Measurements from ENCODE around the gene THBS3.
"Not testable (repeated sequence)": the region's sequence is repeated elsewhere in the genome, so short reads cannot be mapped to it uniquely, and the experiment has no call there.

Gene THBS3

GRCh38 chr1:155171836-155172731, 35.6 kb downstream of the THBS3 start:
- ChIA-PET POLR2A (interaction anchor here (1.0 to 4.5 kb wide), 28 partner anchors 12 to 290 kb away, joined by 3 to 96 read pairs (median 8); partner anchors contain the start of genes ADAM15, CKS1B, DPM3 and EFNA1), CTCF (interaction anchor here (0.8 to 5.7 kb wide), 16 partner anchors 9 to 108 kb away, joined by 3 to 52 read pairs (median 6); partner anchors contain the start of genes MTX1 and THBS3)
- TF ChIP-seq L3MBTL2 (conservative IDR thresholded peaks at IDR 0.05) (peak; percentile 13; the same call in 1 of the 2 replicates), HDGF (IDR thresholded peaks at IDR 0.05; ENCODE audit: borderline replicate concordance) (no peak)
- no peak for DNase-seq (ENCODE audit: extremely low spot score)

GRCh38 chr1:155170806-155171205, 36.9 kb downstream of the THBS3 start:
- no peak for TF ChIP-seq TARDBP (IDR thresholded peaks at IDR 0.05)
- TF ChIP-seq FOXA1 (IDR thresholded peaks at IDR 0.05): no peak
- no peak for TF ChIP-seq HDGF (IDR thresholded peaks at IDR 0.05; ENCODE audit: borderline replicate concordance)
- no peak for TF ChIP-seq CTBP1 (IDR thresholded peaks at IDR 0.05; ENCODE audit: borderline replicate concordance)
- TF ChIP-seq FOXM1 (IDR thresholded peaks at IDR 0.05; ENCODE audit: borderline replicate concordance): no peak
- TF ChIP-seq ARNT (IDR thresholded peaks at IDR 0.05): no peak
- TF ChIP-seq FOXK2 (IDR thresholded peaks at IDR 0.05): no peak
- TF ChIP-seq LEF1 (IDR thresholded peaks at IDR 0.05; ENCODE audit: borderline replicate concordance): no peak
- ChIA-PET CTCF (interaction anchor here (5.7 kb wide), 1 partner anchor 81 kb away, joined by 52 read pairs; no protein-coding TSS in a partner anchor), POLR2A (interaction anchor here (0.6 to 2.9 kb wide), 2 partner anchors 23 to 34 kb away, joined by 3 to 17 read pairs; partner anchors contain the start of gene SLC50A1)
- DNase-seq (ENCODE audit: extremely low spot score): no peak

GRCh38 chr1:155170101-155170785, 37.5 kb downstream of the THBS3 start:
- ChIA-PET CTCF (interaction anchor here (5.7 kb wide), 1 partner anchor 80 kb away, joined by 52 read pairs; no protein-coding TSS in a partner anchor), POLR2A (interaction anchor here (0.6 to 1.4 kb wide), 2 partner anchors 23 to 24 kb away, joined by 3 to 5 read pairs; no protein-coding TSS in a partner anchor)
- TF ChIP-seq FOXM1 (IDR thresholded peaks at IDR 0.05; ENCODE audit: borderline replicate concordance) (no peak), FOXA1 (IDR thresholded peaks at IDR 0.05) (no peak), L3MBTL2 (conservative IDR thresholded peaks at IDR 0.05) (no peak), NFRKB (IDR thresholded peaks at IDR 0.05) (no peak), PKNOX1 (IDR thresholded peaks at IDR 0.05) (no peak), BHLHE40 (IDR thresholded peaks at IDR 0.05; ENCODE audit: borderline replicate concordance) (no peak), ZNF384 (IDR thresholded peaks at IDR 0.05) (no peak), CTBP1 (IDR thresholded peaks at IDR 0.05; ENCODE audit: borderline replicate concordance) (no peak), FOXK2 (IDR thresholded peaks at IDR 0.05) (no peak), SP1 (IDR thresholded peaks at IDR 0.05) (no peak), LEF1 (IDR thresholded peaks at IDR 0.05; ENCODE audit: borderline replicate concordance) (no peak), ARNT (IDR thresholded peaks at IDR 0.05) (no peak), ELF4 (IDR thresholded peaks at IDR 0.05) (no peak), TARDBP (IDR thresholded peaks at IDR 0.05) (no peak), SUZ12 (IDR thresholded peaks at IDR 0.05) (no peak), HDGF (IDR thresholded peaks at IDR 0.05; ENCODE audit: borderline replicate concordance) (no peak)
- DNase-seq (ENCODE audit: extremely low spot score): no peak

GRCh38 chr1:155169541-155169940, 38.2 kb downstream of the THBS3 start:
- no peak for DNase-seq (ENCODE audit: extremely low spot score)
- POLR2A ChIA-PET: interaction anchor here (1.4 kb wide), 1 partner anchor 24 kb away, joined by 5 read pairs; no protein-coding TSS in a partner anchor
- TF ChIP-seq SUZ12 (IDR thresholded peaks at IDR 0.05) (no peak), FOXK2 (IDR thresholded peaks at IDR 0.05) (no peak), NFRKB (IDR thresholded peaks at IDR 0.05) (no peak)
- CTCF ChIA-PET: interaction anchor here (1.2 to 1.8 kb wide), 3 partner anchors 52 to 84 kb away, joined by 4 to 8 read pairs (median 4); no protein-coding TSS in a partner anchor

- CTCF ChIA-PET: interaction anchor here (0.5 to 3.9 kb wide), 23 partner anchors 9 to 123 kb away, joined by 3 to 89 read pairs (median 6); partner anchors contain the start of gene ADAM15
- no peak for DNase-seq (ENCODE audit: extremely low spot score)
- POLR2A ChIA-PET: interaction anchor here (1.0 to 2.5 kb wide), 9 partner anchors 11 to 78 kb away, joined by 3 to 19 read pairs (median 5); partner anchors contain the start of genes DPM3 and SLC50A1
- TF ChIP-seq CTBP1 (IDR thresholded peaks at IDR 0.05; ENCODE audit: borderline replicate concordance) (no peak), BHLHE40 (IDR thresholded peaks at IDR 0.05; ENCODE audit: borderline replicate concordance) (no peak), LEF1 (IDR thresholded peaks at IDR 0.05; ENCODE audit: borderline replicate concordance) (no peak), ELF4 (IDR thresholded peaks at IDR 0.05) (no peak), FOXM1 (IDR thresholded peaks at IDR 0.05; ENCODE audit: borderline replicate concordance) (no peak), L3MBTL2 (conservative IDR thresholded peaks at IDR 0.05) (no peak), HDGF (IDR thresholded peaks at IDR 0.05; ENCODE audit: borderline replicate concordance) (no peak), SUZ12 (IDR thresholded peaks at IDR 0.05) (no peak), SP1 (IDR thresholded peaks at IDR 0.05) (no peak), ZNF384 (IDR thresholded peaks at IDR 0.05) (no peak), TARDBP (IDR thresholded peaks at IDR 0.05) (no peak), ARNT (IDR thresholded peaks at IDR 0.05) (no peak), FOXA1 (IDR thresholded peaks at IDR 0.05) (no peak), NFRKB (IDR thresholded peaks at IDR 0.05) (no peak), FOXK2 (IDR thresholded peaks at IDR 0.05) (no peak), PKNOX1 (IDR thresholded peaks at IDR 0.05) (no peak)
Observed at GRCh38 chr1:155168456-155169210, 39.1 kb downstream of the THBS3 start.

GRCh38 chr1:155168105-155168445, 39.6 kb downstream of the THBS3 start:
- DNase-seq (ENCODE audit: extremely low spot score): not testable (repeated sequence)
- ChIA-PET POLR2A (interaction anchor here (1.0 to 2.5 kb wide), 9 partner anchors 10 to 77 kb away, joined by 3 to 19 read pairs (median 6); partner anchors contain the start of genes DPM3, EFNA1 and SLC50A1), CTCF (interaction anchor here (0.5 to 3.9 kb wide), 26 partner anchors 9 to 687 kb away, joined by 3 to 89 read pairs (median 4); partner anchors contain the start of gene ADAM15)

Measured in HEK293T (cell line).